Bronchus fibroblast of lung (primary cell): Measurements from ENCODE around the gene TESPA1. TPM values are rescaled to one million over a fixed set of nuclear protein-coding genes. Genes with fewer than 3 reads are reported as not detected.

Experiments
- total RNA-seq: library from RNA; depleted of rRNA; stranded (reverse); fragments of >200 nt; gene quantifications from 2 replicates; pipeline ENCODE4 v1.2.3, GENCODE V29; 2015

Gene TESPA1, protein sequence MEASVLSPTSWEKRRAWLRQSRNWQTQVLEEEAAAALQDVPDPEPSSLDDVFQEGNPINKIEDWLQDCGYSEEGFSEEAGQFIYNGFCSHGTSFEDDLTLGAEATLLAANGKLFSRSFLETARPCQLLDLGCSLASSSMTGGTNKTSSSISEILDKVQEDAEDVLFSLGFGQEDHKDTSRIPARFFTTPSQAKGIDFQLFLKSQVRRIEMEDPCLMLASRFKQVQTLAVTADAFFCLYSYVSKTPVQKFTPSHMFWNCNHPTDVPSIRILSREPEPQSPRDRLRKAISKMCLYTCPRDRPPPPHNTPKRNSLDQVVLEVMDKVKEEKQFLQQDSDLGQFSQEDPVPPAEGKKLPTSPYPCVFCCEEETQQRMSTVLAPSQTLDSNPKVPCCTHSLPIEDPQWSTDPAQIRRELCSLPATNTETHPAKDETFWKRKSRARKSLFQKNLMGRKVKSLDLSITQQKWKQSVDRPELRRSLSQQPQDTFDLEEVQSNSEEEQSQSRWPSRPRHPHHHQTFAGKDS
- total RNA-seq = not detected in 2 replicates

DNA sequence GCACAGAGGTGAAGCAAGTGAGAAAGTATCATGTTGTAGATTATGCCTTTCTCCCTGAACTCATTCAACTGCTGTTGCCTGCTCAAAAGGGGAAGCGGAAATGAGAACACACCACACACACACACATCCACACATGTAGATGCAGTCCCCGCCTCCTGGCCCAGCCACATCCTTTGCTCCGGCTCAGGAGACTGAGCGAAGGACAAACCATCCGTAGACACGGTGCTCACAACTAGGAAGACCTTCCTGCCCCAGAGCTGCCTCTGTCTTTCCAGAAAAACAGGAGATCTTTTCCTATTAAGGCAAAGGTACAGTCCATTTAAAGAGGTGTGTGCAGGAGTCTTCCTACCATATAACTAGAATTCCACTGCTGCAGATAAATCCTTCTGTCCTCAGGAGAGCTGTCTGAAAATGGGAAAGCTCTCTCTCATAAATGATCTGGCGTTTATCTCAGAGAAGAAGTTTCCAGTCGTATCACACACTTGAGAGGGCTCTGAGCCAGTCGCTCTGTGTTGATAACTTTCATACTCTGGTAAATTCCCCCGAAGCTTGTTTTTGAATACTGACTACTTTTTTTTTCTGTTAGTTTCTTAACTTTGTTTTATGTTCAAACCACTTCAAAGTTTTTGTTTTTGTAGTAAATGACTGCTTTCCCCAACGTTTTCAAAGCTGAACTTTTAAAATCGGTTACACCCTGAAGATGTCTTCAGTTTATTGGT is at the start of gene TESPA1:
Gene TESPA1, minus strand, starts transcription at position 105 of the 719 bp plus-strand sequence. CDS start 10,200 bp downstream, outside the sequence.

DNA sequence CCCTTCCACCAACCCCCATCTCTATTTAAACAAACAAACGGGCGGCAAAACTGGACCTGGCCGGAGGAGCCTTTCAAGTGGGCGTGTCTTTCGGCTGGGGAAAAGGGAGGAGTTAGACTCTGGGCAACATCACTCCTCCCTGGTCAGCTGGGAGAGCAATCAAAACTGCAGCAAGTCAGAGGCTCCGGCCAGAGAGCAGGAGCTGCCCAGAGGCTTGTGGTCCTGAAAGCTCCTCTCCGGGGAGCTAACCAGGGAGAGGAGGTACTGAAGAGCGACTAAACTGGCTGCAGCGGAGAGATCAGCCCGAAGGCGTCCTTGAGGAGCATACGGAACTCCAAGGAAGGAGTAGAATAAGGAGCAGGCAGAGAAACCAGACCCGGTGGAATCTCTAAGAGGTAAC is 35.2 kb upstream of the TESPA1 start, which contains the start of gene NEUROD4:
Gene NEUROD4, plus strand, starts transcription at position 191 of the 400 bp plus-strand sequence. CDS start 6,466 bp downstream, outside the sequence.

Other genes starting within 250 kb of the TESPA1 start
- not detected in 2 replicates for gene MUCL1, start 130.2 kb downstream of the TESPA1 start, total RNA-seq
- gene NEUROD4, start 35.2 kb upstream of the TESPA1 start, total RNA-seq = not detected in 2 replicates
- gene OR9K2, start 141.6 kb upstream of the TESPA1 start, total RNA-seq = not detected in 2 replicates
- not detected in 2 replicates for gene OR10A7, start 236.3 kb upstream of the TESPA1 start, total RNA-seq